HepG2 (cell line): ENCODE measurements around the gene PRDM11.

Experiments
- HNF4A ChIP-seq: sonication (generic); formaldehyde crosslinking; IDR thresholded peaks from 2 replicates; pipeline ENCODE4 v1.4.0; 2020; ENCODE audit warnings: missing genetic modification reagents
- MED1 ChIP-seq: sonication (generic); formaldehyde crosslinking; IDR thresholded peaks from 2 replicates; pipeline ENCODE4 v1.4.0; 2020; ENCODE audit warnings: missing genetic modification reagents
- RFX1 ChIP-seq: fragments of 450-650 bp; IDR thresholded peaks from 2 replicates; pipeline ENCODE4 v1.6.1; 2017
- SIN3B ChIP-seq: fragments of 150-350 bp; IDR thresholded peaks from 2 replicates; pipeline ENCODE4 v1.6.1; 2014; ENCODE audit warnings: low read length
- ZBTB1 ChIP-seq: sonication (generic); formaldehyde crosslinking; IDR thresholded peaks from 2 replicates; pipeline ENCODE4 v1.4.0; 2020; ENCODE audit warnings: missing genetic modification reagents, borderline replicate concordance
- ZBTB49 ChIP-seq: sonication (generic); formaldehyde crosslinking; IDR thresholded peaks from 2 replicates; pipeline ENCODE4 v1.4.0; 2020; ENCODE audit warnings: missing genetic modification reagents, borderline replicate concordance
- ZFP41 ChIP-seq: sonication (generic); formaldehyde crosslinking; IDR thresholded peaks from 2 replicates; pipeline ENCODE4 v1.4.0; 2020; ENCODE audit warnings: mild to moderate bottlenecking, missing genetic modification reagents, borderline replicate concordance

GRCh38 chr11:45273509-45273908 lies 127.1 kb downstream of the PRDM11 start:
- TF ChIP-seq RFX1 (no peak), ZFP41 (CRISPR knock-in tag) (no peak), ZBTB1 (CRISPR knock-in tag) (no peak), ZBTB49 (no peak), HNF4A (CRISPR knock-in tag) (no peak), MED1 (CRISPR knock-in tag) (no peak), SIN3B (no peak)
